OCI-LY7 (cell line): ENCODE data around the gene ZNF318.

Experiments
- EZH2phosphoT487 ChIP-seq: fragments of 200-600 bp; sonication (generic); IDR thresholded peaks from 2 replicates; pipeline ENCODE4 v1.6.1; 2018; ENCODE audit warnings: low read depth, borderline replicate concordance, mild to moderate bottlenecking, mixed run types, antibody characterized with exemption, low read length, moderate library complexity, mixed read lengths
- TF ChIP-seq, protein P1 (sequence below): fragments of 200-600 bp; sonication (generic); conservative IDR thresholded peaks from 2 replicates; pipeline ENCODE4 v1.5.1; 2014; ENCODE audit warnings: mild to moderate bottlenecking, antibody characterized with exemption, low read length, moderate library complexity, mixed read lengths

DNA sequence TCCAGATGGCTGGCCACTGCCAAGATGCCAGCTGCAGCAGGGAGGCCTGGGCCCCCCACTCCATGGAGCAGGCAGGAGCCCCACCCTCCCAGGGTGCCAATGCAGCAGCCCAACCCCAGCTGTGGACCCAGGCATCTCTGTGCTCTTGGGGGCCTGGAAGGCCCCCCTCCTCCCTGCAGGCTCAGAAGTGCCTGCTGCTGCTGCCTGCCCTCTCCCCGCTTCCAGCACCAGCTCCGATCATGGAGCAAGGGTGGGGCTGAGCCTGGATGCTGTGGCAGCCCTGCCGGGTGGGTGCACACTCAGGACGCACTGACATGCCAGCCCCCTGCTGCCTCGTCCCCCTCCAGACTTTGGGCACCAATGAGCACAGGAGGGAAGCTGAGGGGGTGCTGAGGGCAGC is 43.1 kb upstream of the ZNF318 start:
- TF ChIP-seq, protein P1, sequence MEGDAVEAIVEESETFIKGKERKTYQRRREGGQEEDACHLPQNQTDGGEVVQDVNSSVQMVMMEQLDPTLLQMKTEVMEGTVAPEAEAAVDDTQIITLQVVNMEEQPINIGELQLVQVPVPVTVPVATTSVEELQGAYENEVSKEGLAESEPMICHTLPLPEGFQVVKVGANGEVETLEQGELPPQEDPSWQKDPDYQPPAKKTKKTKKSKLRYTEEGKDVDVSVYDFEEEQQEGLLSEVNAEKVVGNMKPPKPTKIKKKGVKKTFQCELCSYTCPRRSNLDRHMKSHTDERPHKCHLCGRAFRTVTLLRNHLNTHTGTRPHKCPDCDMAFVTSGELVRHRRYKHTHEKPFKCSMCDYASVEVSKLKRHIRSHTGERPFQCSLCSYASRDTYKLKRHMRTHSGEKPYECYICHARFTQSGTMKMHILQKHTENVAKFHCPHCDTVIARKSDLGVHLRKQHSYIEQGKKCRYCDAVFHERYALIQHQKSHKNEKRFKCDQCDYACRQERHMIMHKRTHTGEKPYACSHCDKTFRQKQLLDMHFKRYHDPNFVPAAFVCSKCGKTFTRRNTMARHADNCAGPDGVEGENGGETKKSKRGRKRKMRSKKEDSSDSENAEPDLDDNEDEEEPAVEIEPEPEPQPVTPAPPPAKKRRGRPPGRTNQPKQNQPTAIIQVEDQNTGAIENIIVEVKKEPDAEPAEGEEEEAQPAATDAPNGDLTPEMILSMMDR, result no peak
- no peak for TF ChIP-seq EZH2phosphoT487
